LNCaP clone FGC (cell line): Measurements from ENCODE around the gene PATJ.
"Not testable (repeated sequence)": the region's sequence is repeated elsewhere in the genome, so short reads cannot be mapped to it uniquely, and the experiment has no call there.

Experiments used
- DNase-seq: peaks from one replicate; pipeline ENCODE4 v3.0.0-alpha.2; 2011; ENCODE audit warnings: low read depth
- H3K4me3 ChIP-seq: 2 replicates; pipeline ENCODE4 v1.5.1; 2011; ENCODE audit warnings: mild to moderate bottlenecking, low read depth, low read length, control low read depth
- TF ChIP-seq, protein P1 (sequence below): IDR thresholded peaks from 2 replicates; pipeline ENCODE4 v1.5.1; 2012; ENCODE audit warnings: mild to moderate bottlenecking; ENCODE audit not compliant: control insufficient read depth, insufficient read depth; ENCODE audit errors: extremely low read depth

The PATJ gene

GRCh38 chr1:61724506-61724812 lies 17.8 kb upstream of the PATJ start:
- TF ChIP-seq, protein P1, sequence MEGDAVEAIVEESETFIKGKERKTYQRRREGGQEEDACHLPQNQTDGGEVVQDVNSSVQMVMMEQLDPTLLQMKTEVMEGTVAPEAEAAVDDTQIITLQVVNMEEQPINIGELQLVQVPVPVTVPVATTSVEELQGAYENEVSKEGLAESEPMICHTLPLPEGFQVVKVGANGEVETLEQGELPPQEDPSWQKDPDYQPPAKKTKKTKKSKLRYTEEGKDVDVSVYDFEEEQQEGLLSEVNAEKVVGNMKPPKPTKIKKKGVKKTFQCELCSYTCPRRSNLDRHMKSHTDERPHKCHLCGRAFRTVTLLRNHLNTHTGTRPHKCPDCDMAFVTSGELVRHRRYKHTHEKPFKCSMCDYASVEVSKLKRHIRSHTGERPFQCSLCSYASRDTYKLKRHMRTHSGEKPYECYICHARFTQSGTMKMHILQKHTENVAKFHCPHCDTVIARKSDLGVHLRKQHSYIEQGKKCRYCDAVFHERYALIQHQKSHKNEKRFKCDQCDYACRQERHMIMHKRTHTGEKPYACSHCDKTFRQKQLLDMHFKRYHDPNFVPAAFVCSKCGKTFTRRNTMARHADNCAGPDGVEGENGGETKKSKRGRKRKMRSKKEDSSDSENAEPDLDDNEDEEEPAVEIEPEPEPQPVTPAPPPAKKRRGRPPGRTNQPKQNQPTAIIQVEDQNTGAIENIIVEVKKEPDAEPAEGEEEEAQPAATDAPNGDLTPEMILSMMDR: no peak
- no peak for DNase-seq
- H3K4me3 ChIP-seq: peak overlapping the region; percentile 100

DNA sequence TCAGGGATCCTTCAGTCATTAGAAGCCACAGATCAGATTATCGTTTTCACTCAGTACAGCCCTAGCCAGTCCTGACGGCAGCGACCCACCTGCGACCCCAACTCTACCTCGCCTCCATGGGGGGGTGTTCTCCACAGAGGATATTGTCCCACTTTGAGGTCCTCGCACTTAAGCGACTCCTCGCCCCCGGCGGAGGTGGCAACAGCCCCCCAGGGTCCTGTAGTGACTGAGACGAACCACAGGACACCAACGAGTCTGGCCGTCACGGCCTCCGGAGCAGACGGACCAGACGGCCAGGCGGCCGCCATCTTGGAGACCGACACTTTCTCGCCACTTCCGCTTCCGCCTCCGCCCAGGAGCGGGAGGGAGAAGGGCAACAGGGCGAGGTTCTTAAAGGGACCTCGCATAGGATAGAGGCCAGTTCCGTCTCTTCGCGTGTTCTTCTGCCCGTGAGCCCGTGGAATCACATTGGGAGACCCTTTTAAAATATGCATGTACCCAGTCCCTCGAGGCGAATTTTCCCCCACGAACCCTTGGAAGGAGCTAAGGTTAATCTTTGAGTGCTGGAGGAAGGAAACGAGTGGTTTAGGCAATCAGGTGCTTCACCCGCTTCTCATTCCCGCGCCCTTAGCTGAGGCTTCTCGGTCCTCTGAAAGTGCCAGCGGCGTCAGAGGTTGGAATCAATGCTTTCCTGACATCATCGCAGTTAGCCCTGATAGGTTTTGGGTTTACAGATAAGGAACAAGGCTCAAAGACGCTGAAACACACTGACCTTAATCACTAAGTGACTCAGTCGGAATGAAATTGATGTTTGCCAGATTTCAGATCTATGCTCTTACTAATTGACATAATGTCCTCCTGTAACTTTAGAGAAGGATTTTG lies 17.2 kb upstream of the PATJ start, which contains the start of gene TM2D1:
Gene TM2D1 (minus strand): TSS at position 329 of the 882 bp plus-strand sequence. CDS start 21 bp downstream, at position 308.
- H3K4me3 ChIP-seq: peak within 1 kb of the TSS; percentile 100
- peak; percentile 84 for DNase-seq
- TF ChIP-seq, protein P1: no peak

DNA sequence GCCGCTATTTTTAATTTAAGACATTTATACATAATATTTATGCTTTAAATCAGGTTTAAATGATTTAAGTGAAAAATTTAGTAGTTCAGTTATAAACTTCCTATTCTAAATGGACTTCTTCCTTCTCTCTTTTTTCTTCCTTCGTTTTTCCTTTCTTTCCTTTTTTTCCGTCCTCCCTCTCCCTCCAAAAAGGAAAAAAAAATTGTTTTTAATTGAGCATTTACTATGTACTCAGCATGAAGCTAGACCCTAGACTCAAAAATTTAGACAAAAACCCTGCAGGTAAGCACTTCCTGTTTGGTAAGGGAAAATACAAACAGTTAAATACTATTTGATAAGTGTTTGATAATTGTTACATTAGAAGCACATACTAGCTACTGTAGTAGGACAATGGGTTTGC lies 14.7 kb upstream of the PATJ start:
- no peak overlapping the region for H3K4me3 ChIP-seq
- TF ChIP-seq, protein P1: no peak
- no peak for DNase-seq

DNA sequence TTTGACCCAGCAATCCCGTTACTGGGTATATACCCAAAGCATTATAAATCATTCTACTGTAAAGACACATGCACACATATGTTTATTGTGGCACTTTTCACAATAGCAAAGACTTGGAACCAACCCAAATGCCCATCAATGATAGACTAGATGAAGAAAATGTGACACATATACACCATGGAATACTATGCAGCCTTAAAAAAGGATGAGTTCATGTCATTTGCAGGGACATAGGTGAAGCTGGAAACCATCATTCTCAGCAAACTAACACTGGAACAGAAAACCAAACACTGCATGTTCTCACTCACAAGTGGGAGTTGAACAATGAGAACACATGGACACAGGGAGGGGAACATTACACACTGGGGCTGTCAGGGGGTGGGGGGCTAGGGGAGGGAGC lies 11.6 kb upstream of the PATJ start:
- not testable (repeated sequence) for DNase-seq, H3K4me3 ChIP-seq

- TF ChIP-seq, protein P1: no peak
Measured at GRCh38 chr1:61732726-61733125, 9.6 kb upstream of the PATJ start.

DNA sequence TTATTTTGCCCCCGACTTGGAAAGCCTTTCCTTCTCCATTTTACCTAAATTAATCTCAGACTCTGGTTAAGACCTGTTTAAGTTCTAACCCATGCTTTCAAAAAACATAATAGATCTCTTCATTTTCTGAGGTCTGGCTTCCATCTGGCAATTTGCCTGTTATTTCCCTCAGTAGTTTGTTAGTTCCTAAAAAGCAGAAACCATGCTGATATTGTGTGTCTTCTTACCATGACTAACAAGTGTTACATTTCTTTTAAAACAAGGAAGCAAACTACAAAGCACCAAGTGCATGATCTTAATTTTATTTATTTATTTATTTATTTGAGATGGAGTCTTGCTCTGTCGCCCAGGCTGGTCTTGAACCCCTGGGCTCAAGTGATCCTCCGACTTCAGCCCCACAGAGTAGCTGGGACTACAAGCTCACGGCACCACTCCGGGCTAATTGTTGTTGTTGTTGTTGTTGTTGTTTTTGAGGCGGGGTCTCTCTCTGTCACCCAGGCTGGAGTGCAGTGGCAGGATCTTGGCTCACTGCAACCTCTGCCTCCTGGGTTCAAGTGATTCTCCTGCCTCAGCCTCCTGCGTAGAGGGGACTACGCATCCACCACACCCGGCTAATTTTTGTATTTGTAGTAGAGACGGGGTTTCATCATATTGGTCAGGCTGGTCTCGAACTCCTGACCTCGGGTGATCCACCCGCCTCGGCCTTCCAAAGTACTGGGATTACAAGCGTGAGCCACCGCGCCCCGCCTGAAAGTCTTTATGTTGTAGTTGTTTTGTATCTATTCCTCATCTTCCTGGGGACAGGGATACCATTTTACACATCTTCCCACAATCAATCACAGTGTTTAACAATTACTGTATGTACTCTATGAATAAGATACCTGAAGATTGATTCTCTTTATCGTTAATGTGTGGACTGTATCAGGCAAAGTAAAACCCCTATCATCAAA lies 1.3 kb upstream of the PATJ start:
- TF ChIP-seq, protein P1: no peak
- H3K4me3 ChIP-seq: peak overlapping the region; percentile 73
- no peak for DNase-seq

More at GRCh38 chr1:61732726-61733125, 9.6 kb upstream of the PATJ start:
- no peak overlapping the region for H3K4me3 ChIP-seq
- no peak for DNase-seq
